CD4-positive, alpha-beta T cell treated with Interleukin-4 for 4 hours (primary cell): Measurements from ENCODE around the gene KNTC1.
"Not testable (repeated sequence)": the region's sequence is repeated elsewhere in the genome, so short reads cannot be mapped to it uniquely, and the experiment has no call there.

Source experiments
- DNase-seq: peaks from one replicate; pipeline ENCODE4 v3.0.0-alpha.2; 2020

The KNTC1 gene

DNA sequence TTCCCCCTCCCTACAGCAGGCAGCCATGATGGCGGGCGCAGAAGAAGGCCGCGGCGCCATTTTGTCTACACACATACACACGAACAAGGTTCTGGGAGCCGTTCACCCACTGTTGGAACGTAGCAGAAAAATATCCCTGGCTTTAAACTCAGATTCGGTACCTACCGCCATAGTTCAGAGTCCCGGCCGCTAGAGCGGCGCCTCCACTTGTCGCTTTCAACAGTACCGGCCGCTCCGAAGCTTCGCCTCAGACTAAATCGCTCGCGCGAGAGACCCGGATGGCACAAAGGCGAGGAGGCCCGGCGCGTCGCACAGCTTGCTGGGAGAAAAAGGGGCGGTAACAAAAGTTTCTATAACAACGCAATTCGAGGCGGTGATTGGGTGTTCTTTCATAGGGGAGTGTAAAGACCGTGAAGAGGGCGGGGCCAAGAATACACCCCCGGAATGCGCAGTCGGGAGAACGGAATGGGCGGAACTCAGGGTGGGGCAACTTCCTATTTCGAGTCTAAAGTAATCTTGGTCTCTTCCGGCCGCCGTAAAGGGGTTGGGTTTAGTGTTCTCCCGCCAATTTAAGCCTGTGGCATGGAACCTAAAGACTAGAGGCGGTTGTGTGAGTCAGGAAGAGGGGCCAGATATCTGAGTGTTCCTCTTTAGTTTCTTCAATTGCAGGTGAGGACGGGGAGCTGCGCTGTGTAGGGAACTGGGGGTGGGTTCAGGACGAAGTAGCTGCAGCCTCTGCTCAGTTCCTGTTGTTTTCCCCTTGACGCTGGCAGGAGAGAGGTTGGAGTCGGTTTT lies at the start of gene KNTC1, which contains the start of gene RSRC2:
TSS of gene KNTC1 (plus strand) at position 567 of the 795 bp plus-strand sequence. CDS start 2,815 bp downstream, outside the sequence.
TSS of gene RSRC2 (minus strand) at position 254 of the 795 bp plus-strand sequence. CDS start at position 171, 83 bp downstream.
- peak; percentile 100 for DNase-seq

DNA sequence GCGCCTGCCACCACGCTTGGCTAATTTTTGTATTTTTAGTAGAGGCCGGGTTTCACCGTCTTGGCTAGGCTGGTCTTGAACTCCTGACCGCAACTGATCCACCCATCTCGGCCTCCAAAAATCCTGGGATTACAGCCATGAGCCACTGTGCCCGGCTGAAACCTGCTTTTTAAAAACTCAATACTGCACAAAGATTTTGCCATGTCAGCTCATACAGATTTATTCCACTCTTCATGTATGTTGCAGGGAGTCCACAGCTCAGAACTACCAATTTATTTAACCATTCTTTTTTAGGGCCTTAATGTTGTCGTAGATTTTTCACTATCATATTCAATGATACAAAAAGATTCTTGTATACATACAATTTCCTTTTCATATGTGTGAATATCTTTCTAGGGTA lies 46.3 kb upstream of the KNTC1 start:
- no peak for DNase-seq

DNA sequence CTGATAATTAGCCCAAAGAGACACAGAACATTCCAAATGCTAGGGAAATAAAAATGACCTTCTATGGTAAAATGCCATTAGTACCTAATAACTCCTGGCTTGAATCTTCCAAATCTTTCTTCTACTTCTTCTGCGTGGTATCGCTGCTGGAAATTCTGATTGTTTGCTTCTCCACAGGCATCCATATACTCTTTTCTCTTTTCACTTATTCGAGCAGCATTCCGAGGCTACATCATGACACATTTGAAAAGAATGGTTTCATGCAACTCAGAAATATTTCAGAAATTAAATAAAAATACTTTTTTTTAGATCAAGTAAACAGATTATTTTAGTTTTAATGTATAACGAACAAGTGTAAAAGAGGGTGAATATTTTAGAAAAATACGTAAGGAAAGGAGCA lies 45.2 kb upstream of the KNTC1 start:
- no peak for DNase-seq

DNA sequence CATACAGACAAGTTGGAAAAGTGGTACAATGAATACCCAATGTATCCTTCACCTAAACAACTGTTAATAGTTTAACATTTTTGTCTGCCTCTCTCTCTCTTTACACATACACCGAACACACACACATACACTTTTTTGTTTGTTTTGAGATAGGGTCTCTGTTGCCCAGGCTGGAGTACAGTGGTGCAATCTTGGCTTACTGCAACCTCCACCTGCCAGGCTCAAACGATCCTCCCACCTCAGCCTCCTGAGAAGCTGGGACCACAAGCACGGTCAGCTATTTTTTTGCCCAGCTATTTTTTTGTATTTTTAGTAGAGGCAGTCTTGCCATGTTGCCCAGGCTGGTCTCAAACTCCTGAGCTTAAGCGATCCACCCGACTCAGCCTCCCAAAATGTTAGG lies 43.1 kb upstream of the KNTC1 start:
- DNase-seq = no peak

- not testable (repeated sequence) for DNase-seq
These were observed 42.7 kb upstream of the KNTC1 start for GRCh38 chr12:122484385-122484784.

- not testable (repeated sequence) for DNase-seq
These were observed 40.7 kb upstream of the KNTC1 start for GRCh38 chr12:122486360-122486759.

GRCh38 chr12:122486805-122487426 lies 40.1 kb upstream of the KNTC1 start:
- no peak for DNase-seq

- DNase-seq = not testable (repeated sequence)
These were observed 39.2 kb upstream of the KNTC1 start for GRCh38 chr12:122487807-122488206.

DNA sequence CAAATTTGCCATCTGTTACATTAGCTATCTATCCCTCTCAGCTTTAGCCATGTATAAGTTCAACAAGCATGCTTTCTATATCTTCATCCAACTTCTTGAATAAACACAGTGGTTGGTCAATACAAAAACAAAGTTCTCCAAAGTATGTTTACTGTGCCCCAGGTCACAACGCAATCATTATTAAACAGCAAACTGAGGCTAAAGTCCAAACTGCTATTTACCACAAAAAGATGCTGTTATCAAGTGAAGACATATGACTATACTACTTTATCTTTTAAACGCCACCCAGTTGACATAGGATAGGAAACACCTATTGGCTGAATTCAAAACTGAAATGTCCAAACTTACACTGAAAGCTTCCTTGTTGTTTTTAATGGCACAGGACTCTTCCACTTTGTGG lies 38.0 kb upstream of the KNTC1 start:
- no peak for DNase-seq

GRCh38 chr12:122491991-122492390 lies 35.1 kb upstream of the KNTC1 start:
- DNase-seq = no peak

GRCh38 chr12:122493222-122493621 lies 33.8 kb upstream of the KNTC1 start:
- DNase-seq = not testable (repeated sequence)

DNA sequence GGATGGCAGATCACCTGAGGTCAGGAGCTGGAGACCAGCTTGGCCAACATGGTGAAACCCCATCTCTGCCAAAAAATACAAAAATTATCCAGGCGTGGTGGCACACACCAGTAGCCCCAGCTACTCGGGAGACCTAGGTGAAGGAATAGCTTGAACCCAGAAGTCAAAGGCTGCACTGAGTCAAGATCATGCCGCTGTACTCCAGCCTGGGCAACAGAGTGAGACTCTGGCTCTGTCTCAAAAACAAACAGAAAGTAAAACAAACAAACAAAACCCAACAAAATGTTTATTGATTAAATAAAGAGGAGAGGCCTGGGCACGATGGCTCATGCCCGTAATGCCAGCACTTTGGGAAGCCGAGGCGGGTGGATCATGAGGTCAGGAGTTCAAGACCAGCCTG lies 31.8 kb upstream of the KNTC1 start:
- no peak for DNase-seq

GRCh38 chr12:122499991-122500684 lies 26.9 kb upstream of the KNTC1 start:
- peak; percentile 40 for DNase-seq

DNA sequence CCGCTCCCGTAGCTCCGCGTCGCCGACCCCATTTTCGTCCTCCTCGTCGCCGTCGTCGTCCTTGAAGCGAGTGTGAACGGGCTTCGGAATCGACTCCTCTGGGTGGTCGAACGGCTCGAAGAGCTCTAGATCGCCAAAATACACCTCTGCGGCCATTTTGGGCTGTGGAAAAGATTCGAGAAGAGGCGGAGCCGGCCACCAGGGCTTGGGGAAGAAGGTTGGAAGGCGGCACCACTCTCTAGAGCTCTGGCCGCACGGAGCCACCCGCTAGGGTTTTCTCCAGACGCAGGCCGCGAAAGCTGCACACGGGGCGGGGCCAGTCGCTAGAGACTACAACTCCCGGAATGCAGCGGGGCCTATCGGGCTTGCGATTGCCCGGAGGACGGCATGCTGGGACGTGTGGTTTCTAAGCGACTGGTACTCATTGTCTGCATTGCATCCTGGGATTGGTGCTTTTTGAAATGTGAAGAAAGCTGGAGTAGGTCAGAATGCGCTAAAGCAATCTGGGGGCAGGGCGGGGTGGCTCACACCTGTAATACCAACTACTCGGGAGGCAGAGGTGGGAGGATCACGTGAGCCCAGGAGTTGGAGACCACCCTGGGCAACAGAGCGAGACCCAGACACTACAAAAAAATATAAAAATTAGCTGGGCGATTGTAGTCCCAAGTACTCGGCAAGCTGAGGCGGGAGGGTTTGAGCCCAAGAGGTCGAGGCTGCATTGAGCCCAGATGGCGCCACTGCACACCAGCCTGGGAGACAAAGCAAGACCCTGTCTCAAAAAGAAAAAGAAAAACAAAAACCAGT lies 26.2 kb upstream of the KNTC1 start, which contains the start of gene ZCCHC8:
TSS of gene ZCCHC8 (minus strand) at position 248 of the 804 bp plus-strand sequence. CDS start at position 156, 92 bp downstream.
- peak; percentile 97 for DNase-seq

GRCh38 chr12:122501489-122501989 lies 25.5 kb upstream of the KNTC1 start:
- DNase-seq = no peak

DNA sequence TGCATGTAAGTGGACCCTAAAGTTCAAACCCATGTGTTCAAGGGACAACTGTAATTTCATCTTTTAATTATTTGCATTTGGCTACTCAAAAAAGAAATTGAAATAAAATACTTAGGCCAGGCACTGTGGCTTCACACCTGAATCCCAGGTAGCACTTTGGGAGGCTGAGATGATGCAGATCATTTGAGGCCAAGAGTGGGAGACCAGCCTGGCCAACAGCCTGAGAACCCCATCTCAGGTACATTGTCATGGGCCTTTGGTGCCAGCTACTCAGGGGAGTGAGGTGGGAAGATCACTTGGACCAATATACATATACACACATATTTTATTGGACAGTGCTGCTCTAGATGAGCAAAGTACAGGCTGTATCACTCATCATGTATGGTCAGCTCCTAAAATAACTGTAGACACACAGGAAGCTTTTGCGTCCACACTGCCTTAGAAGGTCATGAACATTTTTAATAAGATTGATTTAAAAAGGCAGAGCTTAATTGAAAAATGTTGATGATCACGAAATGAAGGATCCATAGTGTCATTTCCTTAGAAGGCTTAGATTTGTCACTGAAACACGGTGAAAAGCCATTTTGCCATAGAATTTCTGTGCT lies 23.8 kb upstream of the KNTC1 start:
- DNase-seq = no peak

GRCh38 chr12:122503783-122504590 lies 23.1 kb upstream of the KNTC1 start:
- no peak for DNase-seq

DNA sequence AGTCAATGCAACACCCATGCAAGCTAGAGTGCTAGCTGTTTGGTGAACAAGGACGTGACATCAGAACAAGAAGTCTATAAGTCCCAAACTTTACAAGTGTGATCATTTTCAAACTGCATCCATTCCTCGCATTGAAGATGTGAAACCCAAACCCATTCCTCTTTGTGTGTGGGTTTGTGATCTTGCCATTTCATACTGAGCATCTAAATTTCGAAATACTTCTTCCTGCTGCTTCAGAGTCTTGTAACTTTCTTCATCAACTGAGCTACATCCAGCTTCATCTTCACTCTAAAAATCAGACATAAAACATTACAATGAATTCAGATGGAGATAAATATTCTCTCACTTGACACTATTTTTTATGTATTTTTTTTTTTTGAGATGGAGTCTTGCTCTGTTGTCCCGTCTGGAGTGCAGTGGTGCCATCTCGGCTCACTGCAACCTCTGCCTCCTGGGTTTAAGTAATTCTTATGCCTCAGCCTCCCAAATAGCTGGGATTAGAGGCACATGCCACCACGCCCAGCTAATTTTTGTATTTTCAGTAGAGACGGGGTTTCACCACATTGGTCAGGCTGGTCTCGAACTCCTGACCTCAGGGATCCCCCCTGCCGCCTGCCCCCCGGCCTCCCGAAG lies 21.5 kb upstream of the KNTC1 start:
- DNase-seq = no peak

DNA sequence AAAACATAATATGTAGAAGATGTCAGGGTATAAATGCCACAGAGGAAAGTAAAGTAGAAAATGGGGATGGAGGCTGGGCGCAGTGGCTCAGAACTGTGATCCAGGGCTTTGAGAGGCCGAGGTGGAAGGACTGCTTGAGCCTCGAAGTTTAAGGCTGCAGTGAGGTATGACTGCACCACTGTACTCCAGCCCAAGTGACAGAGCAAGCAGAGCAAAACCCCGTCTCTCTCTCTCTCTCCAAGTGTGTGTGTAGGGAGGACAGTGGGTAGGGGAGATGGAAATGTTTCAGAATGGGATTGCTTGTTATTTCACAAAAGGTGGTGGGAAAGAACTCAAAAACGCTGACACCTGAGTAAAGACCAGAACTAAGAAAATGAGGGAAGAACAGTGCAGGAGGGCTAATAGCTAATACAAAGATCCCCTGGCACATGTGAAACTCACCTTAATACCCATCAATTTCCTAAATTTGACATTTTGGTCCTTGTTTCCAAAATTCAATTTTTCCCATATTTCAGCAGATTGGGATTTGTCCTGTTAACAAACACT lies 20.6 kb upstream of the KNTC1 start:
- DNase-seq = no peak

DNA sequence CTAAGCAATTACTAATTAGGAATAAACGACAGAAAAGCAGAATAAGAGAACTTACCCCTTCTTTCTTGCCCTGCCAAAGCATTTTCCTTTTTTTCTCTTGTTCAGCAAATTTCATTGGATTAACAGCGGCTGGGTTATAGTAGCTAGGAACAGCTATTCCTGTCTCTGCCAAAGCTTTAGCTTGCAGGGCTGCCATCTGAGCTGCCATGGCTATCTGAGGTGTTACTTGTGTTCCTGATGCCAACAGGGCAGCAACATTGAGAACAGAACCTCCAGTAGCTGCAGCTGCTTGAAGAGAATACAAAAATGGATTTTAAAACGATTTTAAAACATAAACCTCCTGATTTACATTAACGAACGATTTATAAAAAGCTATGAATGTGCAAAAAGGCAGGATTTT lies 18.9 kb upstream of the KNTC1 start:
- no peak for DNase-seq
